A673 (cell line): ENCODE results near the gene CXADR.

Experiments
- CTCF ChIP-seq: fragments of 300-800, 200-600 bp; sonication (generic); conservative IDR thresholded peaks from 2 replicates; pipeline ENCODE4 v1.5.1; 2017; ENCODE audit warnings: low read depth, mild to moderate bottlenecking, antibody characterized with exemption, low read length, moderate library complexity, mixed read lengths
- EZH2 ChIP-seq: fragments of 200-600 bp; sonication (generic); IDR thresholded peaks from 2 replicates; pipeline ENCODE4 v1.6.1; 2017; ENCODE audit warnings: borderline replicate concordance, low read depth, mild to moderate bottlenecking, mixed read lengths, antibody characterized with exemption, low read length; ENCODE audit not compliant: poor library complexity, severe bottlenecking

- no peak for TF ChIP-seq CTCF
- TF ChIP-seq EZH2: no peak
Observed at GRCh38 chr21:17597680-17598079, 84.8 kb downstream of the CXADR start.
